Measurements from ENCODE around the gene EIF4G2. TPM values are rescaled to one million over a fixed set of nuclear protein-coding genes. Genes with fewer than 3 reads are reported as not detected.

The EIF4G2 gene
- total and polyA plus RNA-seq, 2 experiments from 2014 or later: 503 to 638 TPM

GRCh38 chr11:10818594-10818993 is 9.9 kb upstream of the EIF4G2 start:
- H3K4me3 ChIP-seq: no peak overlapping the region
- peak; percentile 41 for DNase-seq (ENCODE audit: low spot score)
- no peak overlapping the region for H2AFZ ChIP-seq
- H3K4me1 ChIP-seq (ENCODE audit: insufficient read depth): no peaks in the 10 kb centered on the region
- H3K79me2 ChIP-seq: no peaks in the 10 kb centered on the region
- H3K9me3 ChIP-seq (ENCODE audit: low read depth): no peaks in the 10 kb centered on the region
- H3K9me2 ChIP-seq (replicated peaks; ENCODE audit: insufficient read depth): no peaks in the 10 kb centered on the region
- no peaks in the 10 kb centered on the region for H3K27me3 ChIP-seq
- no peak overlapping the region for H3K27ac ChIP-seq
- TF ChIP-seq EZH2phosphoT487 (IDR thresholded peaks at IDR 0.05; ENCODE audit: low read depth, severe bottlenecking, unreplicated experiment) (no peak), EZH2 (IDR thresholded peaks at IDR 0.05; ENCODE audit: borderline replicate concordance) (no peak)
- TF ChIP-seq, protein P1, sequence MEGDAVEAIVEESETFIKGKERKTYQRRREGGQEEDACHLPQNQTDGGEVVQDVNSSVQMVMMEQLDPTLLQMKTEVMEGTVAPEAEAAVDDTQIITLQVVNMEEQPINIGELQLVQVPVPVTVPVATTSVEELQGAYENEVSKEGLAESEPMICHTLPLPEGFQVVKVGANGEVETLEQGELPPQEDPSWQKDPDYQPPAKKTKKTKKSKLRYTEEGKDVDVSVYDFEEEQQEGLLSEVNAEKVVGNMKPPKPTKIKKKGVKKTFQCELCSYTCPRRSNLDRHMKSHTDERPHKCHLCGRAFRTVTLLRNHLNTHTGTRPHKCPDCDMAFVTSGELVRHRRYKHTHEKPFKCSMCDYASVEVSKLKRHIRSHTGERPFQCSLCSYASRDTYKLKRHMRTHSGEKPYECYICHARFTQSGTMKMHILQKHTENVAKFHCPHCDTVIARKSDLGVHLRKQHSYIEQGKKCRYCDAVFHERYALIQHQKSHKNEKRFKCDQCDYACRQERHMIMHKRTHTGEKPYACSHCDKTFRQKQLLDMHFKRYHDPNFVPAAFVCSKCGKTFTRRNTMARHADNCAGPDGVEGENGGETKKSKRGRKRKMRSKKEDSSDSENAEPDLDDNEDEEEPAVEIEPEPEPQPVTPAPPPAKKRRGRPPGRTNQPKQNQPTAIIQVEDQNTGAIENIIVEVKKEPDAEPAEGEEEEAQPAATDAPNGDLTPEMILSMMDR (IDR thresholded peaks at IDR 0.05; ENCODE audit: poor library complexity): no peak
- WGBS (ENCODE audit: low lambda C conversion rate, missing lambda C conversion rate): 76% methylated on average over 1 of the region's 1 CpG
- no peak overlapping the region for H3K4me2 ChIP-seq
- H4K20me1 ChIP-seq (ENCODE audit: insufficient read depth, poor library complexity, severe bottlenecking): no peaks in the 10 kb centered on the region
- H3K36me3 ChIP-seq (replicated peaks; ENCODE audit: insufficient read depth, low read depth): no peaks in the 10 kb centered on the region

DNA sequence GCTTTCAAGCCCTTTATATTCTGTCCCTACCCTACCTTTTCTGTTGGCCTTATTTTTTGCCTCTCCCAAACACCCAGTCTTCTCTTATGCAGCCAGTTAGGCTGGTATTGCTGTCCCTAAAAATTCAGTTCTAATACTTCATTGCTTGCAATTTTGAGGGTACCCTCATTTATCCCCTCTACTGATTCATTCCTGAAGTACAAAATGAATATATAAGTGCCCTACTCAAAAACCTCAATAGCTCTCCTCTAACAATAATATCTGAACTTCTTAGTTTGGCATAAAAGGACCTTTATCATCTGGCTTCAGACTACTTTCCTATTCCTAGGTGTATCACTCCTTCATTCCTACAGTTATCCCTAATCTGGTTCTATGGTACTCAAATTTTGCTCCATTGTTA is 5.2 kb upstream of the EIF4G2 start:
- Histone ChIP-seq H3K36me3 (replicated peaks; ENCODE audit: insufficient read depth, low read depth) (no peaks in the 10 kb centered on the region), H3K27ac (no peak overlapping the region), H3K27me3 (no peaks in the 10 kb centered on the region), H2AFZ (no peak overlapping the region), H4K20me1 (ENCODE audit: insufficient read depth, poor library complexity, severe bottlenecking) (no peaks in the 10 kb centered on the region), H3K79me2 (no peaks in the 10 kb centered on the region), H3K4me2 (no peak overlapping the region), H3K4me1 (ENCODE audit: insufficient read depth) (no peaks in the 10 kb centered on the region), H3K9me2 (replicated peaks; ENCODE audit: insufficient read depth) (no peaks in the 10 kb centered on the region), H3K4me3 (no peak overlapping the region), H3K9me3 (ENCODE audit: low read depth) (no peaks in the 10 kb centered on the region)
- no peak for DNase-seq (ENCODE audit: low spot score)
- TF ChIP-seq, protein P1 (IDR thresholded peaks at IDR 0.05; ENCODE audit: poor library complexity): no peak
- no peak for TF ChIP-seq EZH2 (IDR thresholded peaks at IDR 0.05; ENCODE audit: borderline replicate concordance)
- TF ChIP-seq EZH2phosphoT487 (IDR thresholded peaks at IDR 0.05; ENCODE audit: low read depth, severe bottlenecking, unreplicated experiment): no peak

DNA sequence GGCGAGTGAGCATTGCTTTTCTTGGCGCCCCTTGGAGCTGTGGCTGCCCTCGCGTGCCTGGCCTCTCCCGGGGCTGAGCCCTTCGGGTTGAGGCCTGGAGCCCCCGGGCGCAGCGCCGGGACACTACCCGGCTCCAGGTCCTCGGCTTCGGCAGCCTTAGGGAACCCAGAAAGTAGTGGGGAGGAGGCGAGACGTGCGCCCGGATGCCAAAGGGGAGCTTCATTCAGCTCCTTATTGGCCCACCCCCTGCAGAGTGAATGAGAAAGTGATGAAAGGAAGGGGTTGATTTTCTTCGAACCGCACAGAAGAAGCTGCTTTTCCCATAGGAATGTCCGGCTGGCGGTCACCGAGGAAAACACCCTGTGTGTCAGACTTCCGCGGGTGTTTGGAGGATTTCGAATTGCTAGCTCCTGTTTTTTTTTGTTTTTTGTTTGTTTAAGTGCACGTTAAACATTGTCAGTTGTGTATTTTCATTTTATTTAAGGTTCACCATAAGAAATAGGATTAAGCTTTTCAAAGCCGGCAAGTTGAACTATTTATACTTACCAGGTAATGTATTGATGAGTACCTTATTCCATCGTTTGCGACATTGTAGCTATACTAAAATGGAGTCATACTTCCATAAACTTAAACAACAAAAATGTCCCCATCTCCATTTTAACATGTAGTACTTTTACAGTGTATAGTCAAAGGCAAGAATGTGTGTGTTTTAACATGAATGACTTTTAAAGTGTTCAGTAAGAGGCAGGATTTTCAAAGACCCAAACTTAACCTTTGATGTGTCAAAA is 841 bp upstream of the EIF4G2 start:
- 2% methylated on average over 29 of the region's 29 CpGs for whole genome bisulfite sequencing (ENCODE audit: low lambda C conversion rate, missing lambda C conversion rate)
- H3K36me3 ChIP-seq (replicated peaks; ENCODE audit: insufficient read depth, low read depth): peaks cover 5% of the 10 kb centered on the region
- peaks cover 32% of the 10 kb centered on the region for H4K20me1 ChIP-seq (ENCODE audit: insufficient read depth, poor library complexity, severe bottlenecking)
- peak overlapping the region; percentile 84 for H3K4me2 ChIP-seq
- no peaks in the 10 kb centered on the region for H3K9me3 ChIP-seq (ENCODE audit: low read depth)
- H3K79me2 ChIP-seq: peaks cover 38% of the 10 kb centered on the region
- H3K4me1 ChIP-seq (ENCODE audit: insufficient read depth): peaks cover 21% of the 10 kb centered on the region
- DNase-seq (ENCODE audit: low spot score): no peak
- peak overlapping the region; percentile 33 for H3K4me3 ChIP-seq
- peak overlapping the region; percentile 49 for H2AFZ ChIP-seq
- H3K27me3 ChIP-seq: no peaks in the 10 kb centered on the region
- TF ChIP-seq, protein P1 (IDR thresholded peaks at IDR 0.05; ENCODE audit: poor library complexity): no peak
- TF ChIP-seq EZH2phosphoT487 (IDR thresholded peaks at IDR 0.05; ENCODE audit: low read depth, severe bottlenecking, unreplicated experiment) (no peak), EZH2 (IDR thresholded peaks at IDR 0.05; ENCODE audit: borderline replicate concordance) (no peak)
- H3K27ac ChIP-seq: peak overlapping the region; percentile 97
- no peaks in the 10 kb centered on the region for H3K9me2 ChIP-seq (replicated peaks; ENCODE audit: insufficient read depth)
